D341Med (cell line): Measurements from ENCODE around the gene CYP2W1.
"Not testable (repeated sequence)": the region's sequence is repeated elsewhere in the genome, so short reads cannot be mapped to it uniquely, and the experiment has no call there.

ENCODE experiments used
- DNase-seq: peaks from one replicate; pipeline ENCODE4 v3.0.0; 2012; ENCODE audit warnings: low spot score

The CYP2W1 gene

DNA sequence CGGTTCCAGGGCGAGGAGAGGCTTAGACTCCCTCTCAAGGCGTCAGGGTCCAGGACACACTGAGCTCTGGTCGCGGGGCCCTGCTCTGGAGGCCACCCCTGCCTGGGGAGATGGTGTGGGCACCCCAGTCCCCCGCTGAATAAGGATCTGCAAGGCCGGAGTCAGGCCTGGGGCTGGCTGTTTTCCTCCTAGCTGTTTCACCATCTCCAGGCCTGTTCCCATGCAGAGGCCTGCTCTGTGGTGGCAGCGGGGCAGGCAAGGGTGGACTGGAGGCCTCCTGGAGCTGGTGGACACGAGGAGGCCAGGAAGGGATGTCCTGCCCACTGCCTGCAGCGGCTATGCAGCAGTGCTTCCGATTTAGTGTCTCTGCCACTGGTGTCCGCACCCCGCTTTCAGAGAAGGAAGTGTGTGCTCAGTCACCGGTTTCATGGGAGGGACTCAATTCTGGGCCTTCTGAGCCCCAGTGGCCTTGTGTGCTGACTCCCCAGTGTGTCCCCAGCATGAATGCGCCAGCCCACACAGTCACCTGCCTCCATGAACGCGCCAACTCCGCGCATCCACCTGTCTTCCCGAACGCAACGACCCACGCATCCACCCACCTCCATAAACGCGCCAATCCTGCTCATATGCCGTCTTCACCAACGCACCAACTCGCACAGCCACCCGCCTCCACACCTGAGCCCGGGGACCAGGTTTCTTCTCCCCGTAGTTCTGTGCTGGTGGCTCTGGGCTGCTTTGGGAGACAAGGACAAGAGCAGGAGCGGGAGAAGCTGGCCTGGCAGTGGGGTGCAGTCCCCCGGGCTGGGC, 46.9 kb downstream of the CYP2W1 start:
- no peak for DNase-seq

DNA sequence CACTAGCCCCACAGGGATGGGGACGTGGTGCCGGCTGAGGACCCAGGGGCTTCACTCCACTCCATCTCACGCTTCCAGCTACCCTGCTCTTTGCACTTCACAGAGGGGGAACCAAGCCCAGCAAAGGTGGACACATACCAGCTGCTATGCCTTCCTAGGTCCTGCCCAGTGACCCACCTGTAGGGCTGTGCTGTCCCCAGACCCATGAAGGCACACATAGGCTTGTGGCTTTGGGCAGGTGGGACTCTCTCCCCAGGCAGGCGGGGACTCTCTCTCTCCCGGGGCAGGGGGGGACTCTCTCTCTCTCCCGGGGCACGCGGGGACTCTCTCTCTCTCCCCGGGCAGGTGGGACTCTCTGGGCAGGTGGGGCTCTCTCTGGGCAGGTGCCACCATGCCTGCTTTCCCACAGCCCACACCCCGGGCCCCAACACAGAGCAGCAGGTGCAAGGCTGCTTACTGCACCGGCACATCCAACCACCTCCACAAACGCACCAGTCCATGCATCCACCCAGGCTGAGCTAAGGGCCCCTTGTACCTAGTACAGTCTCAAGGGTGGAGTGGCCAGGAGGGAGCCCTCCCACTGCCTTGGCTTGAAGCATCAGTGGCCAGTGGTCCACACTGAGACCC, 47.6 kb downstream of the CYP2W1 start:
- no peak for DNase-seq

DNA sequence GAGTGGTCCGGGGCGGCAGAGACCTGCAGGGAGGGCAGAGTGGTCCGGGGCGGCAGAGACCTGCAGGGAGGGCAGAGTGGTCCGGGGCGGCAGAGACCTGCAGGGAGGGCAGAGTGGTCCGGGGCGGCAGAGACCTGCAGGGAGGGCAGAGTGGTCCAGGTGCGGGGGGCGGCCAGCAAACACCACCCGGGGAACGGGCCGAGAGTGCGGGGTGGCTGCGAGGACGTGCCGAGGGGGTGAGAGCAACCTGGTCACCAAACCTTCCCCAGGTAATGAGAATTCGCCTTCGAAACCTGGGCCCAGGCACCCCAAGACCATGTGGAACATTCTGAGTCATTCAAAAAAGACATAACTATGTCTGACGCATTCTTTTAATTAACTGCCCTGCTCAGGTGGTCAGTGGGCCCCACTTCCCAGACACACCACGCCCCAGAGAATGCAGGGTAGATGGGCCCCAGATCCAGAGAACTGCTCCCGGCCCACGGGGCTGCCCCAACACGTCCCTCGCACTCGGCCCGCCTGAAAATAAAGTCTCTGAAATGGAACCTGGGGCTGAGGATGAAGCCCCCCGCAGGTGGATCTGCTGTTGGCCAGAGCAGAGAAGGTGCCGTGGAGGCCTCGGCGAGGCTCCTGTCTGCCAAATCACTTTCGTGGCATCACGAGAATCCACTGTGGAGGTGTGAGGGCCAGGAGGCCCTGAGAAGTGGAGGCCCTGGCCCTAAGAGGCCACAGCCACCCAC, 48.9 kb downstream of the CYP2W1 start:
- no peak for DNase-seq

DNA sequence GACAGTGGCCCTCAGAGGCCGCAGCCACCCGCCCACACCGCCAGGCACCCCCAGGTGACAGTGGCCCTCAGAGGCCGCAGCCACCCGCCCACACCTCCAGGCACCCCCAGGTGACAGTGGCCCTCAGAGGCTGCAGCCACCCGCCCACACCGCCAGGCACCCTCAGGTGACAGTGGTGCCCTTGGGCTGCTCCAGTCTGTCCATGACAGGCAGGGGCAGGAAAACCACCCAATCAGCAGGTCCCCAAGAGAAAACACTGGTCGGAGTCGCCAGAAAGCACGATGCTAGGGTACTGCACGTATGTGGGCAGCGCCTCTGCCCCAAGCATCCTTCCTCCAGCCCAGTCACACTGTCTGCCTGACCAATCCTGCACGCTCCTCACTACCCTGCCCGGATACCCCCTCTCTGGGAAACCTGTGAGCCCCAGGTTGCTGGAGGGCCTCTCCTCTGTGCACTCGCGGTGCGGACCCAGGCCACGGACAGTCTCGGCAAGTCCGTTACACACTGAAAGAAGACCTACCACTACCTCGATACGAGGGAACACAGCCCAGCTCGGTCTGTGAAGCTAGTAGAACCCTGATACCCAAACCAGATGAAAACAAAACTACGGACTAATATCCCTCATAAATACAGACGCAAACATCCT, 49.7 kb downstream of the CYP2W1 start:
- DNase-seq: no peak

DNA sequence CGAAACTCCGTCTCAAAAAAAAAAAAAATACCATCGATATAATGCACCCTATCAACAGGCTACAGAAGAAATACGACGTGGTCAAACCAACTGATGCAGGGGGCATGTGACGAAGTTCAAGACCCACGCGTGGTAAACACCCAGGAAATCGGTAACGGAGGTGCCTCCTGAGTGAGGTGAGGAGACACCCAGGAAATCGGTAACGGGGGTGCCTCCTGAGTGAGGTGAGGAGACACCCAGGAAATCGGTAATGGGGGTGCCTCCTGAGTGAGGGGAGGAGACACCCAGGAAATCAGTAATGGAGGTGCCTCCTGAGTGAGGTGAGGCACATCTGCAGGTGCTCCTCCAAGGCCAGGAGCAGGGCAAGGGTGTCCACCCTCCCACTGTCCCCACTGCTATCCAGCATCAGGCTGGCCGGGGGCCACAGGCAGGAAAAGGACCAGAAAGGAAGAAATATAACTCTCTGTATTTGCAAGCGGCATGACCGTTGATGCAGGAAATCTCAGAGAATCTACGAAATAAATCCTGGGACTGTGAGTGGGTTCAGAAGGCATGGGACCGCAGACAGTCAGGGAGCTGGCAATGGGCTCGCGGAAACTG, 50.7 kb downstream of the CYP2W1 start:
- DNase-seq: no peak

DNA sequence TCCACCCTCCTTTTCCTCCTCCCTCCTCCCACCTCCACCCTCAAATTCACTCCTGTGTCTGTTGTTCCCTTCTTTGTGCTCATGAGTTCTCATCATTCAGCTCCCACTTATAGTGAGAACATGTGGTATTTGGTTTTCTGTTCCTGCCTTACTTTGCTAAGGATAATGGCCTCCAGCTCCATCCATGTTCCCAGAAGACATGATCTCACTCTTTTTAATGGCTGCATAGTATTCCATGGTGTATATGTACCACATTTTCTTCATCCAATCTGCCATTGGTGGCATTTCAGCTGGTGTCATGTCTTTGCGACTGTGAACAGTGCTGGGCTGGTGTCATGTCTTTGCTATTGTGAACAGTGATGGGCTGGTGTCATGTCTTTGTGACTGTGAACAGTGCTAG, 51.8 kb downstream of the CYP2W1 start:
- DNase-seq: not testable (repeated sequence)

DNA sequence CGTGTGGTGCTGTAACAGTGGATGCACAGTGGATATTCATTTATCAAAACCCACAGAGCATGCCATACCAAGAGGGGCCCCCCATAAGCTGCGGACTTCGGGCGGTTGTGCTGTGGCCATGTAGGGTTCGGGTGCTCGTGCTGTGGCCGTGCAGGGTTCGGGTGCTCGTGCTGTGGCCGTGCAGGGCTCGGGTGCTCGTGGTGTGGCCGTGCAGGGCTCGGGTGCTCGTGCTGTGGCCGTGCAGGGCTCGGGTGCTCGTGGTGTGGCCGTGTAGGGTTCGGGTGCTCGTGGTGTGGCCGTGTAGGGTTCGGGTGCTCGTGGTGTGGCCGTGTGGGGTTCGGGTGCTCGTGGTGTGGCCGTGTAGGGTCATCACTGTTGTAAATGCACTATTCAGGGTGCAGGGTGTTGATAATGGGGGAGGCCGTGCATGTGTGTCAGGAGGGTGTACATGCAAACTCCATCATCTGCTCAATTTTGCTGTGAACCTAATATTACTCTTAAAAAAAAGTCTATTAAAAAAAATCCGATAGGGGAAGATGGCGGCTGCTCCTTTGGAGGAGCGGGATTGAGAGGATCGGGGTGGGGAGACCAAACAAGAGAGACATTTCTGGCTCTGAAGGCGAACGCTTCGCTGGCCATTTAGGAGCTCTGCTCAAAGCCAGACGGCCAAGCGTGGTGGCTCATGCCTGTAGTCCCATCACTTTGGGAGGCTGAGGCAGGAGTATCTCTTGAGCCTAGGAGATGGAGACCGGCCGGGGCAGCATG, 53.4 kb downstream of the CYP2W1 start:
- DNase-seq: not testable (repeated sequence)
